H1 (cell line): ENCODE data around the gene ASTN1. TPM values are rescaled to one million over a fixed set of nuclear protein-coding genes. Genes with fewer than 3 reads are reported as not detected.

Experiments
- CTCF ChIA-PET: fragments of 300-600 bp; sonication (Branson Sonifier 250); formaldehyde crosslinking; loops from one replicate; lab custom pipeline; 2021; ENCODE audit not compliant: partially characterized antibody; lab: Charles Lee
- POLR2A ChIA-PET: fragments of 300-600 bp; sonication (Branson Sonifier 250); formaldehyde crosslinking; loops from one replicate; lab custom pipeline; 2021; ENCODE audit warnings: inconsistent platforms; ENCODE audit not compliant: partially characterized antibody; lab: Charles Lee
- DNase-seq, 2 experiments: peaks; one replicate each; pipeline versions ENCODE4 v3.0.0 to v3.0.0-alpha.2; 2010 to 2022; ENCODE audit warnings: low spot score in 2 of 2, low read depth in 1 of 2, mixed read lengths in 1 of 2
- FAIRE-seq: peaks from 2 replicates; lab custom pipeline; 2011; peaks lifted over from hg19 to GRCh38; lab: Jason Lieb, UNC
- H2AFZ ChIP-seq: 2 replicates; pipeline ENCODE4 v1.8.1; 2012; ENCODE audit warnings: low read length, inconsistent platforms
- H2AK5ac ChIP-seq: 2 replicates; pipeline ENCODE4 v1.6.1; 2013; ENCODE audit warnings: low read depth, low read length
- H2BK120ac ChIP-seq: replicated peaks from 2 replicates; pipeline ENCODE3; 2013; ENCODE audit warnings: low read depth, low read length, inconsistent platforms
- H2BK12ac ChIP-seq: 2 replicates; pipeline ENCODE4 v1.6.1; 2013; ENCODE audit warnings: low read depth, low read length
- H2BK15ac ChIP-seq: 2 replicates; pipeline ENCODE4 v1.6.1; 2013; ENCODE audit warnings: low read length
- H2BK20ac ChIP-seq: 2 replicates; pipeline ENCODE4 v1.6.1; 2013; ENCODE audit warnings: low read length
- H2BK5ac ChIP-seq: 2 replicates; pipeline ENCODE4 v1.6.1; 2013; ENCODE audit warnings: low read depth, low read length
- H3K14ac ChIP-seq: 2 replicates; pipeline ENCODE4 v1.6.1; 2013; ENCODE audit warnings: inconsistent platforms; ENCODE audit not compliant: insufficient read length
- H3K18ac ChIP-seq: 2 replicates; pipeline ENCODE4 v1.6.1; 2013; ENCODE audit warnings: low read length; ENCODE audit errors: extremely low read depth
- H3K23ac ChIP-seq: 2 replicates; pipeline ENCODE4 v1.6.1; 2013; ENCODE audit warnings: inconsistent platforms; ENCODE audit not compliant: insufficient read length
- H3K23me2 ChIP-seq: 2 replicates; pipeline ENCODE4 v1.6.1; 2013; ENCODE audit warnings: low read depth, low read length
- H3K27ac ChIP-seq: 2 replicates; pipeline ENCODE4 v1.6.1; 2011; ENCODE audit warnings: low read depth, low read length, inconsistent platforms
- H3K27me3 ChIP-seq, 4 experiments: replicated peaks in 1 of 4; 1 replicate in 1 of 4; 2 replicates in 3 of 4; pipeline versions ENCODE4 v1.6.1 to v1.8.1; 2011 to 2013; ENCODE audit warnings: low read length in 3 of 4, mild to moderate bottlenecking in 3 of 4, inconsistent platforms in 2 of 4, mixed read lengths in 2 of 4, moderate library complexity in 1 of 4; ENCODE audit not compliant: control insufficient read depth in 3 of 4, insufficient read depth in 3 of 4; ENCODE audit errors: extremely low read depth in 1 of 4
- H3K36me3 ChIP-seq, 4 experiments: 2 replicates each; pipeline versions ENCODE4 v1.6.1 to v1.8.1; 2011 to 2013; ENCODE audit warnings: mild to moderate bottlenecking in 4 of 4, low read length in 3 of 4, moderate library complexity in 2 of 4, control low read depth in 1 of 4, inconsistent platforms in 1 of 4; ENCODE audit not compliant: insufficient read depth in 4 of 4, control insufficient read depth in 2 of 4
- H3K4ac ChIP-seq: replicated peaks from 2 replicates; pipeline ENCODE3; 2013; ENCODE audit warnings: low read length, low read depth, mixed read lengths, inconsistent platforms; ENCODE audit not compliant: insufficient read length
- H3K4me1 ChIP-seq, 4 experiments: replicated peaks in 1 of 4; 1 replicate in 1 of 4; 2 replicates in 3 of 4; pipeline versions ENCODE4 v1.6.1 to v1.8.1; 2011 to 2013; ENCODE audit warnings: low read length in 3 of 4, inconsistent platforms in 2 of 4, mixed read lengths in 1 of 4; ENCODE audit not compliant: insufficient read depth in 4 of 4, control insufficient read depth in 3 of 4
- H3K4me2 ChIP-seq, 2 experiments: 2 replicates each; pipeline versions ENCODE4 v1.6.1 to v1.8.1; 2011 to 2013; ENCODE audit warnings: low read depth in 2 of 2, low read length in 2 of 2, control low read depth in 1 of 2, inconsistent platforms in 1 of 2, mild to moderate bottlenecking in 1 of 2; ENCODE audit not compliant: insufficient read depth in 1 of 2
- H3K4me3 ChIP-seq, 4 experiments: fragments of 200-600, 300-600 bp in 1 of 4; sonication (generic), shearing (Covaris generic), sonication (Bioruptor Twin) in 1 of 4; 2 replicates each; pipeline versions ENCODE4 v1.5.1 to v1.8.1; 2011 to 2016; ENCODE audit warnings: low read length in 4 of 4, low read depth in 3 of 4, control low read depth in 2 of 4, inconsistent platforms in 2 of 4, mild to moderate bottlenecking in 2 of 4, mixed read lengths in 1 of 4, moderate library complexity in 1 of 4; ENCODE audit not compliant: insufficient read depth in 2 of 4; ENCODE audit errors: extremely low read depth in 1 of 4
- H3K56ac ChIP-seq: replicated peaks from 2 replicates; pipeline ENCODE3; 2013; ENCODE audit warnings: low read depth, mild to moderate bottlenecking, mixed read lengths, low read length, inconsistent platforms; ENCODE audit not compliant: insufficient read length
- H3K79me1 ChIP-seq: 2 replicates; pipeline ENCODE4 v1.6.1; 2013; ENCODE audit warnings: low read depth, low read length, control low read depth
- H3K79me2 ChIP-seq, 2 experiments: 2 replicates each; pipeline versions ENCODE4 v1.6.1 to v1.8.1; 2012 to 2013; ENCODE audit warnings: low read length in 2 of 2, mild to moderate bottlenecking in 2 of 2, inconsistent platforms in 1 of 2; ENCODE audit not compliant: insufficient read depth in 2 of 2, control insufficient read depth in 1 of 2
- H3K9ac ChIP-seq, 4 experiments: replicated peaks in 1 of 4; 1 replicate in 1 of 4; 2 replicates in 3 of 4; pipeline versions ENCODE4 v1.6.1 to v1.8.1; 2011 to 2013; ENCODE audit warnings: low read depth in 3 of 4, low read length in 3 of 4, control low read depth in 2 of 4, mild to moderate bottlenecking in 2 of 4, moderate library complexity in 2 of 4, inconsistent platforms in 1 of 4; ENCODE audit errors: extremely low read depth in 1 of 4
- H3K9me3 ChIP-seq, 2 experiments: 2 replicates each; pipeline versions ENCODE4 v1.6.1 to v1.8.1; 2012 to 2013; ENCODE audit warnings: mild to moderate bottlenecking in 2 of 2, moderate library complexity in 2 of 2, control low read depth in 1 of 2, inconsistent platforms in 1 of 2, low read depth in 1 of 2, low read length in 1 of 2, mixed read lengths in 1 of 2; ENCODE audit not compliant: insufficient read depth in 2 of 2
- H4K20me1 ChIP-seq, 2 experiments: replicated peaks in 1 of 2; 2 replicates each; pipeline versions ENCODE3 to v1.8.1; 2011 to 2013; ENCODE audit warnings: inconsistent platforms in 2 of 2, low read length in 2 of 2, mild to moderate bottlenecking in 1 of 2; ENCODE audit not compliant: insufficient read depth in 2 of 2, control insufficient read depth in 1 of 2
- H4K5ac ChIP-seq: 2 replicates; pipeline ENCODE4 v1.6.1; 2013; ENCODE audit warnings: low read length, low read depth, mixed read lengths, inconsistent platforms; ENCODE audit not compliant: insufficient read length
- H4K8ac ChIP-seq: 2 replicates; pipeline ENCODE4 v1.8.0; 2013; ENCODE audit warnings: mild to moderate bottlenecking, moderate library complexity, low read length, inconsistent platforms; ENCODE audit not compliant: insufficient read depth; ENCODE audit errors: extremely low read depth
- H4K91ac ChIP-seq: replicated peaks from 2 replicates; pipeline ENCODE3; 2013; ENCODE audit warnings: low read length, mixed read lengths, inconsistent platforms; ENCODE audit not compliant: insufficient read length
- ASH2L ChIP-seq: fragments of 200-600, 300-600 bp; sonication (generic); IDR thresholded peaks from one replicate; pipeline ENCODE4 v1.7.1; 2017; ENCODE audit warnings: low read length
- ATF3 ChIP-seq: IDR thresholded peaks from 2 replicates; pipeline ENCODE4 v1.6.1; 2011; ENCODE audit warnings: low read depth, mild to moderate bottlenecking, low read length; ENCODE audit not compliant: insufficient read depth
- BACH1 ChIP-seq: IDR thresholded peaks from 2 replicates; pipeline ENCODE4 v1.6.1; 2012; ENCODE audit warnings: low read length, improper control_type of control experiment
- E2F6 ChIP-seq: IDR thresholded peaks from 2 replicates; pipeline ENCODE4 v1.6.1; 2012; ENCODE audit warnings: inconsistent platforms
- EP300 ChIP-seq, 2 experiments: IDR thresholded peaks; 1 replicate in 1 of 2; 2 replicates in 1 of 2; pipeline ENCODE4 v1.6.1; 2011 to 2012; ENCODE audit warnings: low read depth in 2 of 2, low read length in 2 of 2, mild to moderate bottlenecking in 2 of 2, borderline replicate concordance in 1 of 2, inconsistent platforms in 1 of 2, moderate library complexity in 1 of 2
- RNF2 ChIP-seq: fragments of 200-900, 300-1000 bp; sonication (generic); IDR thresholded peaks from 2 replicates; pipeline ENCODE4 v1.7.1; 2016; ENCODE audit warnings: borderline replicate concordance, low read depth, mild to moderate bottlenecking, antibody characterized with exemption, low read length; ENCODE audit not compliant: poor library complexity, severe bottlenecking; ENCODE audit errors: missing control alignments
- RXRA ChIP-seq: IDR thresholded peaks from 2 replicates; pipeline ENCODE4 v1.6.1; 2011; ENCODE audit warnings: low read depth, mild to moderate bottlenecking, low read length, moderate library complexity; ENCODE audit not compliant: insufficient read depth
- SIRT6 ChIP-seq: IDR thresholded peaks from one replicate; pipeline ENCODE4 v1.7.1; 2012; ENCODE audit warnings: low read length, inconsistent platforms
- TAF7 ChIP-seq: optimal IDR thresholded peaks from 2 replicates; pipeline ENCODE3; 2011; ENCODE audit warnings: low read depth, mild to moderate bottlenecking, inconsistent platforms, low read length, moderate library complexity, borderline replicate concordance
- TEAD4 ChIP-seq: IDR thresholded peaks from 2 replicates; pipeline ENCODE4 v1.6.1; 2012; ENCODE audit warnings: low read depth, low read length, inconsistent platforms, mixed read lengths
- YY1 ChIP-seq: IDR thresholded peaks from 2 replicates; pipeline ENCODE4 v1.6.1; 2011; ENCODE audit warnings: low read depth, mild to moderate bottlenecking, low read length
- WGBS, 2 experiments: shearing (Covaris generic) in 1 of 2; methylation state at CpG; one replicate each; pipeline versions ENCODE4 v1.1.6 to v1.1.7; 2013 to 2015; ENCODE audit warnings: low lambda C conversion rate in 2 of 2, mixed read lengths in 2 of 2, inconsistent platforms in 1 of 2, low coverage in 1 of 2, missing lambda C conversion rate in 1 of 2; ENCODE audit not compliant: insufficient replicate concordance in 2 of 2, insufficient coverage in 1 of 2, insufficient read length in 1 of 2; ENCODE audit errors: extremely low coverage in 1 of 2, missing lambda C conversion rate in 1 of 2; 5-methylcytosine and 5-hydroxymethylcytosine counted together
- polyA plus RNA-seq, 7 experiments: library from polyadenylated mRNA; depleted of rRNA in 3 of 7; stranded (reverse) in 5 of 7; unstranded in 2 of 7; fragments of >200 nt in 5 of 7; fragments of 200-250 nt in 2 of 7; gene quantifications; 1 replicate in 5 of 7; 2 replicates in 1 of 7; 4 replicates in 1 of 7; pipeline versions ENCODE4 v1.2.1 to v1.2.3, GENCODE V29; 2011 to 2013; ENCODE audit warnings: missing spikeins in 2 of 7, mixed read lengths in 2 of 7
- total RNA-seq: library from RNA; stranded (reverse); fragmentation: NEBNext Ultra II Directional; extraction: Animal tissue kit (Norgen Biotek cat#: 25700); gene quantifications from 2 replicates; pipeline ENCODE4 v1.2.1, GENCODE V29; 2021

The ASTN1 gene
- total and polyA plus RNA-seq, 2 of the 8 experiments (the other 6 are each of a cell fraction or from before 2014, with no cell fraction given) = 2.9 to 4.1 TPM

DNA sequence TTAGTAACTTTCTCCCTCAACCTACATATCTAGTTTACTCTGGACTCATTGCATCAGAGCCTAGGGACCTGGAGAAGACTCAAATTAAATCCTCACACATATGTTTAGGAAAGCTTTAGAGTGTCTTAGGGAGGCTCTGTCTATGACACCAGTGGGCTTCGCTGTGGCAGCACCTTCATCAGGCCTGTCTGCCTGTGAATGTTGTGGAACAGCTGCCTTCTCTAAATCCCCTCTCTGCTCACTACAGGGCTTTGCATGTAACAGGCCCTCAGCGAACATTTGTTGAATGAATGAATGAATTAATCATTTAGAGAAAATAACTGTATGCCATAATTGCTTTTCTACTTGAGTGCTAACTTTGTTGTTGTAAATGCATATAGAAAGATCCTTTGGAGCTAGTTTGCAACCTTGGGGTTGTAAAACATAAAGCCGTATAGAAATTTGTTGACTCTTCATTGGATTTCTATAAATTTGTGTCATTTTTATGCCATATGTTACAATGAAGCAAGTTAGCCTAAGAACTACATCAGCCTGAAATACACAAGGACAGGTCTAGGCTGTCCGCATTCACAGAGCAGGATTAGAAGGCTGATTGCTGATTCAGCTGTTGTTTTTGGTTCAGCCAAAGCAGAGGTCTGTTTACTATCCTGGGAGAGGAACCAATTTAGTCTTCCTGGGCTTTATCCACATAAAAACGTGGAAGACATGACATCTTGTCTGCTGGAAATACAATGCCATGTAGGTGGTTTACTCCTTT is 238.0 kb downstream of the ASTN1 start:
- Histone ChIP-seq H4K8ac (no peak overlapping the region), H3K4me2 (no peak overlapping the region), H3K4me1 (no peaks in the 10 kb centered on the region), H4K20me1 (no peaks in the 10 kb centered on the region), H3K18ac (no peak overlapping the region), H2BK15ac (no peak overlapping the region), H3K14ac (no peak overlapping the region), H4K91ac (no peak overlapping the region), H3K36me3 (no peaks in the 10 kb centered on the region), H3K27ac (no peak overlapping the region), H3K9ac (no peak overlapping the region)
- 90% methylated on average over 5 of the region's 5 CpGs; no CpG with 5 or more reads in 1 of the 2 experiments for WGBS, 2 experiments
- CTCF ChIA-PET = interaction anchor here (0.6 to 5.1 kb wide), 9 partner anchors 10 to 1815 kb away, joined by 3 to 30 read pairs (median 3); no protein-coding TSS in a partner anchor
- TF ChIP-seq TAF7 (no peak), E2F6 (no peak), ASH2L (no peak), ATF3 (no peak), EP300 (IDR thresholded peaks at IDR 0.05; ENCODE audit: borderline replicate concordance in 1 of 2, low read depth in 2 of 2, low read length in 2 of 2) (no peak), RXRA (no peak), TEAD4 (no peak), BACH1 (no peak), SIRT6 (no peak), YY1 (no peak), RNF2 (no peak)
- TF ChIP-seq, all 59 proteins: peak for 0
- Histone ChIP-seq H2BK20ac (no peak overlapping the region), H2AFZ (no peak overlapping the region), H3K23ac (no peak overlapping the region), H3K79me2 (no peaks in the 10 kb centered on the region), H3K79me1 (no peaks in the 10 kb centered on the region), H4K5ac (no peak overlapping the region), H2BK12ac (no peak overlapping the region), H2BK120ac (no peak overlapping the region), H3K56ac (no peak overlapping the region), H2BK5ac (no peak overlapping the region), H3K9me3 (no peaks in the 10 kb centered on the region), H2AK5ac (no peak overlapping the region), H3K27me3 (no peaks in the 10 kb centered on the region), H3K23me2 (no peaks in the 10 kb centered on the region), H3K4me3 (no peak overlapping the region), H3K4ac (no peak overlapping the region)
- POLR2A ChIA-PET = no interaction called here
- no peak for DNase-seq
- FAIRE-seq = no peak
